Upper lobe of left lung (tissue), 6 donors: ENCODE measurements around the gene BRF1. TPM values are rescaled to one million over a fixed set of nuclear protein-coding genes. Genes with fewer than 3 reads are reported as not detected.
A peak's percentile ranks its signal among the peaks of the same experiment; 100 is the strongest.
"Not testable (repeated sequence)": the region's sequence is repeated elsewhere in the genome, so short reads cannot be mapped to it uniquely, and the experiment has no call there.

Source experiments
- ATAC-seq, 2 donors: fragments of 200-7000 bp; cut with Tn5 transposase; one replicate each; pipeline ENCODE4 v1.9.1; 2022; ENCODE audit warnings: mild to moderate bottlenecking in 2 of 2, moderate library complexity in 2 of 2; ENCODE audit not compliant: low FRiP score in 2 of 2
- DNase-seq, 2 donors: peaks; one replicate each; pipeline ENCODE4 v3.0.0-alpha.2; 2019 to 2020
- H3K27ac ChIP-seq, 4 donors: fragments of 200-600 bp; sonication (generic); one replicate each; pipeline ENCODE4 v1.5.1; 2016 to 2019
- H3K27me3 ChIP-seq, 4 donors: fragments of 200-600 bp; sonication (generic); one replicate each; pipeline ENCODE4 v1.5.1; 2017 to 2019
- H3K36me3 ChIP-seq, 4 donors: fragments of 200-600 bp; sonication (generic); one replicate each; pipeline ENCODE4 v1.5.1; 2016 to 2019
- H3K4me1 ChIP-seq, 4 donors: fragments of 200-600 bp; sonication (generic); one replicate each; pipeline ENCODE4 v1.5.1; 2018 to 2019
- H3K4me3 ChIP-seq, 4 donors: fragments of 200-600 bp; sonication (generic); one replicate each; pipeline ENCODE4 v1.5.1; 2017 to 2019; ENCODE audit warnings: mild to moderate bottlenecking in 2 of 4, moderate library complexity in 1 of 4
- H3K9me3 ChIP-seq, 4 donors: fragments of 200-600 bp; sonication (generic); one replicate each; pipeline ENCODE4 v1.5.1; 2018 to 2019
- EP300 ChIP-seq, 4 donors: sonication (generic); formaldehyde crosslinking; IDR thresholded peaks; one replicate each; pipeline ENCODE4 v1.5.1; 2017; ENCODE audit warnings: antibody characterized with exemption in 4 of 4, control low read depth in 2 of 4
- POLR2A ChIP-seq, 4 donors: fragments of 450-650 bp; IDR thresholded peaks; one replicate each; pipeline ENCODE4 v1.5.1; 2016 to 2017; ENCODE audit warnings: antibody characterized with exemption in 4 of 4, mild to moderate bottlenecking in 2 of 4
- POLR2AphosphoS5 ChIP-seq, 2 donors: sonication (generic); formaldehyde crosslinking; IDR thresholded peaks; one replicate each; pipeline ENCODE4 v1.5.1; 2017; ENCODE audit warnings: antibody characterized with exemption in 2 of 2
- WGBS, 2 donors: methylation state at CpG; one replicate each; pipeline ENCODE4 v1.1.5; 2017 to 2018; 5-methylcytosine and 5-hydroxymethylcytosine counted together
- total RNA-seq, 6 donors: library from RNA; depleted of rRNA in 4 of 6; stranded (reverse); fragments of >200 nt in 4 of 6; gene quantifications; one replicate each; pipeline versions ENCODE4 v1.1.0 to v1.2.1, GENCODE V29; 2016 to 2021
- TF ChIP-seq, protein P1 (sequence below), 6 experiments: fragments of 450-650 bp in 4 of 6; fragments of 200-600 bp in 2 of 6; sonication (generic) in 2 of 6; IDR thresholded peaks; one replicate each; pipeline ENCODE4 v1.5.1; 2016 to 2019; ENCODE audit warnings: antibody characterized with exemption in 6 of 6
- donor health status: DM: no; HTN: no; CAD: no; lungs with moderate emphysema.
- donor health status: DM: no; HTN: yes; CAD: no; lungs with severe emphysema.

BRF1 gene
- total RNA-seq, 6 donors from 2014 or later, result 38.6 to 195 (median 52.7) TPM

DNA sequence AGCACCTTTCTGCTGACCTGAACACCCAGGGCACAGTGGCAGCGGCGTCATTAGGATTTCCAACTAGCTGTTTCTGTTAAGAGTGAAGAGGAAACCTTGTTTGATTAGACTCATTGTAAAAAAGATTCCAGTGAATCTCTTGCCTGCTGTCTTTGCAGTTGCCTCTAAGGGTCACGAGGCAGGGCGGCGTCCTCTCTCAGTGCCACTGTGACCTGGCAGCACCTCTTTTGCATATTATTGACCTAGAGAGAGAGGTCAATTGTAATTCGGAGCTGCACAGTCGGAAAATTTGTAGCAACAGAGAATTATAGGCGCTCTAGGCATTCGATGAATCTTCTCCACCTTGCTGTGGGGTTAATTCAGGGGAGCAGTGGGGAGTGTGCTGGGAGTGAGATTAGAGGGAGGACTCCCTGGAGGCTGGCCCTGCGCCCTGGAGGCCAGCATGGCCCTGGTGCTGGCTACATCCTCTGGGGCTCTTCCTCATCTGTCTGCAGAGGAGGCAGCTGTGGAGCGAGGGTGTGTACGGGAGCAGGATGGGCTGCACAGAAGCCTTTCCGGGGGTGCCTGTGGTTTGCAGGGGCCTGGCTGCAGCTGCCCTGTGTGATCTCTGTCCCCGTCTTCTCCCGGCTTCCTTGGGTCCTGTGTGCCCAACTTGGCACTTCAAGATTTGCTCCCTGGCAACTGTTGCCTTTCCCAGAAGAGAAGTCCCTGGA lies 28.0 kb upstream of the BRF1 start:
- ATAC-seq, result no peak
- H3K36me3 ChIP-seq, result no peaks in the 10 kb centered on the region
- no peak overlapping the region for H3K4me3 ChIP-seq
- DNase-seq, result no peak
- peak overlapping the region in 2 of 4 donors; percentile 4 to 68 for H3K27ac ChIP-seq
- no peaks in the 10 kb centered on the region for H3K27me3 ChIP-seq
- WGBS, 2 donors, result 65 to 76% methylated on average over 14 to 15 of the region's 15 CpGs
- TF ChIP-seq POLR2A (IDR thresholded peaks at IDR 0.05) (no peak), EP300 (IDR thresholded peaks at IDR 0.05) (no peak), POLR2AphosphoS5 (IDR thresholded peaks at IDR 0.05) (no peak)
- TF ChIP-seq, protein P1, sequence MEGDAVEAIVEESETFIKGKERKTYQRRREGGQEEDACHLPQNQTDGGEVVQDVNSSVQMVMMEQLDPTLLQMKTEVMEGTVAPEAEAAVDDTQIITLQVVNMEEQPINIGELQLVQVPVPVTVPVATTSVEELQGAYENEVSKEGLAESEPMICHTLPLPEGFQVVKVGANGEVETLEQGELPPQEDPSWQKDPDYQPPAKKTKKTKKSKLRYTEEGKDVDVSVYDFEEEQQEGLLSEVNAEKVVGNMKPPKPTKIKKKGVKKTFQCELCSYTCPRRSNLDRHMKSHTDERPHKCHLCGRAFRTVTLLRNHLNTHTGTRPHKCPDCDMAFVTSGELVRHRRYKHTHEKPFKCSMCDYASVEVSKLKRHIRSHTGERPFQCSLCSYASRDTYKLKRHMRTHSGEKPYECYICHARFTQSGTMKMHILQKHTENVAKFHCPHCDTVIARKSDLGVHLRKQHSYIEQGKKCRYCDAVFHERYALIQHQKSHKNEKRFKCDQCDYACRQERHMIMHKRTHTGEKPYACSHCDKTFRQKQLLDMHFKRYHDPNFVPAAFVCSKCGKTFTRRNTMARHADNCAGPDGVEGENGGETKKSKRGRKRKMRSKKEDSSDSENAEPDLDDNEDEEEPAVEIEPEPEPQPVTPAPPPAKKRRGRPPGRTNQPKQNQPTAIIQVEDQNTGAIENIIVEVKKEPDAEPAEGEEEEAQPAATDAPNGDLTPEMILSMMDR (IDR thresholded peaks at IDR 0.05), result no peak
- H3K9me3 ChIP-seq, result no peaks in the 10 kb centered on the region
- H3K4me1 ChIP-seq, result peaks cover 24 to 89% (median 41%) of the 10 kb centered on the region in 4 donors

GRCh38 chr14:105328070-105328677 lies 27.4 kb upstream of the BRF1 start:
- ATAC-seq, result no peak
- H3K27me3 ChIP-seq, result no peaks in the 10 kb centered on the region
- H3K4me1 ChIP-seq, result peaks cover 27 to 89% (median 46%) of the 10 kb centered on the region in 4 donors
- no peaks in the 10 kb centered on the region for H3K36me3 ChIP-seq
- 82 to 91% methylated on average over 5 to 11 of the region's 12 CpGs for WGBS, 2 donors
- H3K4me3 ChIP-seq, result no peak overlapping the region
- DNase-seq, result no peak
- H3K9me3 ChIP-seq, result no peaks in the 10 kb centered on the region
- peak overlapping the region in 1 of 4 donors; percentile 35 for H3K27ac ChIP-seq
- no peak for TF ChIP-seq EP300 (IDR thresholded peaks at IDR 0.05)
- TF ChIP-seq POLR2A (IDR thresholded peaks at IDR 0.05), result no peak
- no peak for TF ChIP-seq POLR2AphosphoS5 (IDR thresholded peaks at IDR 0.05)
- TF ChIP-seq, protein P1 (IDR thresholded peaks at IDR 0.05), result no peak

DNA sequence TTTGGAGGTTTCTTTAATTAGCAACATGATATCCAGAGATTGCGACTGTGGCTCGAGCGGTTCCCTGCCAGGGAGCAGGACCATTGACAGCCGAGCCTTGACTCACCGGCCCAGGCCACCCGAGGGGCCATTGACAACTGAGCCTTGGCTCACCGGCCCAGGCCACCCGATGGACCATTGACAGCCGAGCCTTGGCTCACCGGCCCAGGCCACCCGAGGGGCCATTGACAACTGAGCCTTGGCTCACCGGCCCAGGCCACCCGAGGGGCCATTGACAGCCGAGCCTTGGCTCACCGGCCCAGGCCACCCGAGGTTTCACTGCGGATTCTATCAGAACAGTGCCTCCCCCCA lies 26.9 kb upstream of the BRF1 start:
- Histone ChIP-seq H3K4me1 (peaks cover 28 to 89% (median 46%) of the 10 kb centered on the region in 4 donors), H3K27ac (peak overlapping the region in 1 of 4 donors; percentile 35)
- 88 to 90% methylated on average over 2 to 17 of the region's 17 CpGs for WGBS, 2 donors
- not testable (repeated sequence) for H3K9me3 ChIP-seq, ATAC-seq, H3K36me3 ChIP-seq, H3K4me3 ChIP-seq, H3K27me3 ChIP-seq
- peak in 1 of 2 donors; percentile 70 for DNase-seq

GRCh38 chr14:105326891-105327694 lies 26.3 kb upstream of the BRF1 start:
- WGBS, 2 donors, result 88 to 91% methylated on average over 26 to 33 of the region's 34 CpGs
- Histone ChIP-seq H3K36me3 (no peaks in the 10 kb centered on the region), H3K4me1 (peaks cover 28 to 84% (median 44%) of the 10 kb centered on the region in 4 donors), H3K27ac (no peak overlapping the region), H3K9me3 (no peaks in the 10 kb centered on the region), H3K27me3 (no peaks in the 10 kb centered on the region), H3K4me3 (no peak overlapping the region)
- DNase-seq, result peak in 1 of 2 donors; percentile 62
- TF ChIP-seq EP300 (IDR thresholded peaks at IDR 0.05), result no peak
- TF ChIP-seq, protein P1 (IDR thresholded peaks at IDR 0.05), result no peak
- TF ChIP-seq POLR2AphosphoS5 (IDR thresholded peaks at IDR 0.05), result no peak
- no peak for TF ChIP-seq POLR2A (IDR thresholded peaks at IDR 0.05)
- no peak for ATAC-seq

DNA sequence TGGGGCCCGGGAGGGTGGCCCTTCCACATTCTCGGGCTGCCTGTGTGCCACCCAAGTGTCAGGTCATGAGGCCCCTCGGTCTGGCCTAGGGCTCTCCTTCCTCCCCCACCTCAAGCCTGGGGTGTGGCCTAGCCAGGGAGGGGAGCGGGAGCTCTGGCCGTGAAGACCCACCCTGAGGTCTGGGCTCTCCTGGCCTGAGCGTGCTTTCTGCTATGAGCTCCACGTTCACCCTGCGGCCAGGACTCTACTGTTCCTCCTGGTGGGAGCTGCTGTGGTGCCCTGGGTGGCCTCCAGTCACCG lies 25.7 kb upstream of the BRF1 start:
- 93 to 100% methylated on average over 1 to 6 of the region's 9 CpGs for WGBS, 2 donors
- TF ChIP-seq, protein P1 (IDR thresholded peaks at IDR 0.05), result no peak
- TF ChIP-seq POLR2AphosphoS5 (IDR thresholded peaks at IDR 0.05) (no peak), POLR2A (IDR thresholded peaks at IDR 0.05) (no peak), EP300 (IDR thresholded peaks at IDR 0.05) (no peak)
- no peak overlapping the region for H3K27ac ChIP-seq
- DNase-seq (no peak), ATAC-seq (no peak)
- H3K9me3 ChIP-seq, result no peaks in the 10 kb centered on the region
- H3K36me3 ChIP-seq, result no peaks in the 10 kb centered on the region
- no peak overlapping the region for H3K4me3 ChIP-seq
- no peaks in the 10 kb centered on the region for H3K27me3 ChIP-seq
- peaks cover 28 to 80% (median 41%) of the 10 kb centered on the region in 4 donors for H3K4me1 ChIP-seq
